Esophagus muscularis mucosa (tissue), 4 donors: ENCODE measurements around the gene CTSS. TPM values are rescaled to one million over a fixed set of nuclear protein-coding genes. Genes with fewer than 3 reads are reported as not detected.

Experiments
- DNase-seq: peaks from one replicate; pipeline ENCODE4 v3.0.0-alpha.2; 2017; ENCODE audit errors: extremely low spot score
- H3K27ac ChIP-seq, 4 donors: fragments of 200-600 bp; sonication (generic); replicated peaks in 1 of 4; 1 replicate in 3 of 4; 2 replicates in 1 of 4; pipeline ENCODE4 v1.5.1; 2016 to 2019; ENCODE audit warnings: mild to moderate bottlenecking in 1 of 4
- H3K27me3 ChIP-seq, 4 donors: fragments of 200-600 bp; sonication (generic); one replicate each; pipeline versions ENCODE4 v1.5.1 to v1.6.0; 2016 to 2019
- H3K36me3 ChIP-seq, 4 donors: fragments of 200-600 bp; sonication (generic); one replicate each; pipeline ENCODE4 v1.5.1; 2016 to 2019
- H3K4me1 ChIP-seq, 4 donors: fragments of 200-600 bp; sonication (generic); one replicate each; pipeline ENCODE4 v1.5.1; 2016 to 2019
- H3K4me3 ChIP-seq, 4 donors: fragments of 200-600 bp; sonication (generic); 1 replicate in 2 of 4; 2 replicates in 2 of 4; pipeline ENCODE4 v1.5.1; 2016 to 2019; ENCODE audit warnings: mild to moderate bottlenecking in 4 of 4, moderate library complexity in 1 of 4
- H3K9me3 ChIP-seq, 4 donors: fragments of 200-600 bp; sonication (generic); 1 replicate in 3 of 4; 2 replicates in 1 of 4; pipeline ENCODE4 v1.5.1; 2016 to 2019
- EP300 ChIP-seq: sonication (generic); formaldehyde crosslinking; IDR thresholded peaks from one replicate; pipeline ENCODE4 v1.6.1; 2017; ENCODE audit warnings: antibody characterized with exemption
- POLR2A ChIP-seq: fragments of 450-650 bp; IDR thresholded peaks from one replicate; pipeline ENCODE4 v1.6.1; 2017; ENCODE audit warnings: antibody characterized with exemption, moderate library complexity, mild to moderate bottlenecking, low read depth
- POLR2AphosphoS5 ChIP-seq, 2 donors: sonication (generic); formaldehyde crosslinking; IDR thresholded peaks; one replicate each; pipeline ENCODE4 v1.6.1; 2017; ENCODE audit warnings: antibody characterized with exemption in 2 of 2
- WGBS: methylation state at CpG from one replicate; pipeline ENCODE4 v1.1.5; 2018; 5-methylcytosine and 5-hydroxymethylcytosine counted together
- intact Hi-C: fragments of 100-400 bp; cut with DNase I; formaldehyde crosslinking; loops from one replicate; pipeline ENCODE4 v1.15.1; 2023
- total RNA-seq, 4 donors: library from RNA; depleted of rRNA; stranded (reverse); fragments of >200 nt; gene quantifications; one replicate each; pipeline versions ENCODE4 v1.1.0 to v1.2.1, GENCODE V29; 2016
- TF ChIP-seq, protein P1 (sequence below), 3 experiments: fragments of 200-600 bp in 2 of 3; fragments of 450-650 bp in 1 of 3; sonication (generic) in 2 of 3; IDR thresholded peaks; one replicate each; pipeline ENCODE4 v1.5.1; 2017 to 2019; ENCODE audit warnings: antibody characterized with exemption in 3 of 3, mild to moderate bottlenecking in 2 of 3, moderate library complexity in 1 of 3

CTSS gene
- total RNA-seq, 4 donors from 2014 or later, result 20.2 to 82.7 (median 45.2) TPM

DNA sequence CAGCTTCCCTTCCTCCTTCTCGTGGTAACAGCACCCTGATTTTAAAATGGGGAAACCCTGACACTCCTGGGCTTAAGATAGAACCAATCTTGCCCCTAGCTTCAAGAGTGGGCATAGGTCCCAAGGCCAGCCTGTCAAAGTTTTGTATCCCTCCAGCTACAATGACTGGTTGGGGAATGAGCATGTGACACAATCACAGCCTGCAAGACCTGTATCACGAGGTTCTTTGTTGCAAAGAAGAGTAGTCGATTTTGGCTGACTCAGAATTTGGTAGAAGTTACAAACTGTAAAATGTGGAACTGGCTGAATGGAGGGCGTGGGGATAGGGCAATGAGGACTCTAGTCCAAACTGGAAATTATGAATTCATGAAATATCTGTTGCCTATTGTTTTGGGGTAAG lies 23.8 kb upstream of the CTSS start:
- intact Hi-C loops, result no loop called here
- WGBS, result 74% methylated on average over 4 of the region's 4 CpGs
- no peak overlapping the region for H3K27ac ChIP-seq
- no peaks in the 10 kb centered on the region for H3K36me3 ChIP-seq
- no peaks in the 10 kb centered on the region for H3K4me1 ChIP-seq
- H3K27me3 ChIP-seq, result no peaks in the 10 kb centered on the region
- no peak overlapping the region for H3K4me3 ChIP-seq
- DNase-seq, result no peak
- no peaks in the 10 kb centered on the region for H3K9me3 ChIP-seq
- no peak for TF ChIP-seq EP300
- TF ChIP-seq POLR2AphosphoS5 (IDR thresholded peaks at IDR 0.05), result no peak
- TF ChIP-seq, protein P1, sequence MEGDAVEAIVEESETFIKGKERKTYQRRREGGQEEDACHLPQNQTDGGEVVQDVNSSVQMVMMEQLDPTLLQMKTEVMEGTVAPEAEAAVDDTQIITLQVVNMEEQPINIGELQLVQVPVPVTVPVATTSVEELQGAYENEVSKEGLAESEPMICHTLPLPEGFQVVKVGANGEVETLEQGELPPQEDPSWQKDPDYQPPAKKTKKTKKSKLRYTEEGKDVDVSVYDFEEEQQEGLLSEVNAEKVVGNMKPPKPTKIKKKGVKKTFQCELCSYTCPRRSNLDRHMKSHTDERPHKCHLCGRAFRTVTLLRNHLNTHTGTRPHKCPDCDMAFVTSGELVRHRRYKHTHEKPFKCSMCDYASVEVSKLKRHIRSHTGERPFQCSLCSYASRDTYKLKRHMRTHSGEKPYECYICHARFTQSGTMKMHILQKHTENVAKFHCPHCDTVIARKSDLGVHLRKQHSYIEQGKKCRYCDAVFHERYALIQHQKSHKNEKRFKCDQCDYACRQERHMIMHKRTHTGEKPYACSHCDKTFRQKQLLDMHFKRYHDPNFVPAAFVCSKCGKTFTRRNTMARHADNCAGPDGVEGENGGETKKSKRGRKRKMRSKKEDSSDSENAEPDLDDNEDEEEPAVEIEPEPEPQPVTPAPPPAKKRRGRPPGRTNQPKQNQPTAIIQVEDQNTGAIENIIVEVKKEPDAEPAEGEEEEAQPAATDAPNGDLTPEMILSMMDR (IDR thresholded peaks at IDR 0.05), result no peak
- TF ChIP-seq POLR2A, result no peak

DNA sequence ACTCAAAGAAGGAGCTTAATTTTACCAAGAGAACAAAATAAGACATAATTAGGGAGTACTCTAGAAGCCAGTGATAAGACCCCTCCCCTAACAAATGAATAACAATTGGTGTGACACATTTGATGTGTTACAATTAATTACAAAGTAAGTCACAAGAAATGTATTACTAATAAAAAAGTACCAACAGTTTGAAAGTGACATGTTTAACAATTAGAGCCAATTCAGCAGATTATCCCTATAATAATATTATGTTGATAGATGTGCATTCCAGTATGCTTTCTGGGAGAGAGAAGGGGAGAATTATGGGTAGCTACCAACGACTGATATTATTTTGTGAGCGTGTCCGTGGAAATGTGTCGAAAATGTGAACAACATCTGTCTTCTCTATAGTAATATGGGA lies 23.4 kb upstream of the CTSS start:
- DNase-seq, result no peak
- Histone ChIP-seq H3K4me3 (no peak overlapping the region), H3K9me3 (no peaks in the 10 kb centered on the region), H3K27ac (no peak overlapping the region), H3K27me3 (no peaks in the 10 kb centered on the region), H3K36me3 (no peaks in the 10 kb centered on the region), H3K4me1 (no peaks in the 10 kb centered on the region)
- intact Hi-C loops, result no loop called here
- 75% methylated on average over 4 of the region's 4 CpGs for WGBS
- no peak for TF ChIP-seq POLR2A
- no peak for TF ChIP-seq POLR2AphosphoS5 (IDR thresholded peaks at IDR 0.05)
- TF ChIP-seq EP300, result no peak
- TF ChIP-seq, protein P1 (IDR thresholded peaks at IDR 0.05), result no peak

DNA sequence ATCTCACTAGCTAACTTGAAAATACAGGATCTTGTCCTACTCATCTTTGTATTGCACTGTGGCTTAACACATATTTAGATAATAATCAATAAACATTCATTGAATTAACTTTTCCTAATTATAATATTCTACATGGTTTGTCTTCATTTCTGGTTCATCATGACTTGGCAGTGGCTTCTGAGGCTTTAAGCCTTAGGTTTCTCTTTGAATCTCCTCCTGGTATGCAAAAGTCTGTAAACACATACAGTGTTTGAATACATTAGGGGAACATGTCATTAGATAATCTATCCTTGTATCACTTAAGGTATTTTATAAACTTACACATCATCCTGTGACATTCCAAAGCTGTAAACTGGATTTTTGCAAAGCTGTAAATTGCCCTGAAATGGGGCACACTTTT lies 21.9 kb upstream of the CTSS start:
- intact Hi-C loops, result no loop called here
- Histone ChIP-seq H3K4me1 (no peaks in the 10 kb centered on the region), H3K27ac (no peak overlapping the region), H3K27me3 (no peaks in the 10 kb centered on the region), H3K9me3 (no peaks in the 10 kb centered on the region), H3K4me3 (no peak overlapping the region), H3K36me3 (no peaks in the 10 kb centered on the region)
- DNase-seq, result no peak
- no peak for TF ChIP-seq EP300
- TF ChIP-seq POLR2AphosphoS5 (IDR thresholded peaks at IDR 0.05), result no peak
- TF ChIP-seq POLR2A, result no peak
- TF ChIP-seq, protein P1 (IDR thresholded peaks at IDR 0.05), result no peak

DNA sequence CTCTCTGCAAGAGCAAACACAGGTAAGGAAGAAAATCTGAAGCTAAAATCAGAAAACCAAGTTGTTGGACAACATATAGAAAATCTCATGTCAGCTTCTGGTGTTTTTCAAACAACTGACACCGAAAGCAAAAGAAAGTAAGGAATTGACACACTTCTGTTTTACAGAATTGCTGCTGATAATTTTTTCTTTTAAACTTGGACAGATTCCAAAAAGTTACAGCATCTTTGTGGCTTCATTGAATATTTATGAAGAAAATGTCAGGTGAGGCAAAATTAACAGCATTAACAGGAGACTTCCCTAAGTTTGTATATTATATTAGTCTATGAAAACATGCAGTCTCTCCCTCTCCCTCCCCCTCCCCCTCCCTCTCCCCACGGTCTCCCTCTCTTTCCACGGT lies 14.9 kb upstream of the CTSS start:
- DNase-seq, result no peak
- intact Hi-C loops, result no loop called here
- 76% methylated on average over 3 of the region's 3 CpGs for WGBS
- Histone ChIP-seq H3K36me3 (no peaks in the 10 kb centered on the region), H3K27me3 (no peaks in the 10 kb centered on the region), H3K4me3 (no peak overlapping the region), H3K27ac (no peak overlapping the region), H3K9me3 (no peaks in the 10 kb centered on the region), H3K4me1 (no peaks in the 10 kb centered on the region)
- no peak for TF ChIP-seq POLR2A
- TF ChIP-seq POLR2AphosphoS5 (IDR thresholded peaks at IDR 0.05), result no peak
- TF ChIP-seq, protein P1 (IDR thresholded peaks at IDR 0.05), result no peak
- no peak for TF ChIP-seq EP300

DNA sequence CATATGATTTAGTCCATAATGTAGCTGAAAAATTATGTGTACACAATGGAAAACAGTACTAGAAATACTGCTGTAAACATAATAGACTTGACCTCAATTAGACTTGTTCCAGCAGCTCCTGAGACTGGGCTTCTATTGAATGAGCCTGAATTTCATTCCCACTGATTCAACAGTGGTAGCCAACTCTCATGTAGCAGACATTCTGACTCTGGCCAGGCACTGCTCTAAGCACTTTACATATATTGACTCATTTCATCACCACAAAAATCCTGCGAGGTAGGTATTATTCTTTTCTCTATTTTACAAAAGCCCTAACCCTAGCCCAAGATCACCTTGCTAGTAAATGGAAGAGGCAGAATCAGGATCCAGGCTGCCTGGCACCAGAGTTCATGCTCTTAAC lies 12.8 kb upstream of the CTSS start:
- Histone ChIP-seq H3K4me1 (no peaks in the 10 kb centered on the region), H3K4me3 (no peak overlapping the region), H3K36me3 (no peaks in the 10 kb centered on the region), H3K9me3 (no peaks in the 10 kb centered on the region), H3K27ac (no peak overlapping the region), H3K27me3 (no peaks in the 10 kb centered on the region)
- 100% methylated on average over 1 of the region's 1 CpG for WGBS
- no peak for DNase-seq
- TF ChIP-seq EP300 (no peak), POLR2AphosphoS5 (IDR thresholded peaks at IDR 0.05) (no peak), POLR2A (no peak)
- TF ChIP-seq, protein P1 (IDR thresholded peaks at IDR 0.05), result no peak
- intact Hi-C loops, result no loop called here
